Neural progenitor cell (in vitro differentiated cells): ENCODE results near the gene DLG2. TPM values are rescaled to one million over a fixed set of nuclear protein-coding genes. Genes with fewer than 3 reads are reported as not detected.

Source experiments
- DNase-seq: peaks from one replicate; pipeline ENCODE4 v3.0.0-alpha.2; 2016; ENCODE audit warnings: low spot score
- H2AFZ ChIP-seq: fragments of 200-600 bp; sonication (generic); replicated peaks from 2 replicates; pipeline ENCODE4 v1.6.1; 2016; ENCODE audit warnings: antibody characterized with exemption
- H3F3A ChIP-seq: fragments of 200-600 bp; sonication (generic); 2 replicates; pipeline ENCODE4 v1.6.1; 2016; ENCODE audit warnings: antibody characterized with exemption, low read depth
- H3K27ac ChIP-seq: fragments of 200-600 bp; sonication (generic); 2 replicates; pipeline ENCODE4 v1.5.1; 2016; ENCODE audit warnings: mild to moderate bottlenecking
- H3K27me3 ChIP-seq: fragments of 200-600 bp; sonication (generic); 2 replicates; pipeline ENCODE4 v1.6.1; 2016; ENCODE audit warnings: mild to moderate bottlenecking, moderate library complexity
- H3K36me3 ChIP-seq: fragments of 200-600 bp; sonication (generic); 2 replicates; pipeline ENCODE4 v1.5.1; 2016
- H3K4me1 ChIP-seq: fragments of 200-600 bp; sonication (generic); 2 replicates; pipeline ENCODE4 v1.6.1; 2016; ENCODE audit warnings: mixed run types
- H3K4me2 ChIP-seq: fragments of 200-600 bp; sonication (generic); 2 replicates; pipeline ENCODE4 v1.6.1; 2016
- H3K4me3 ChIP-seq: fragments of 200-600 bp; sonication (generic); 2 replicates; pipeline ENCODE4 v1.5.1; 2016
- H3K79me2 ChIP-seq: fragments of 200-600 bp; sonication (generic); 2 replicates; pipeline ENCODE4 v1.6.1; 2016; ENCODE audit warnings: low read depth
- H3K9ac ChIP-seq: fragments of 200-600 bp; sonication (generic); 2 replicates; pipeline ENCODE4 v1.6.1; 2016
- H3K9me3 ChIP-seq: fragments of 200-600 bp; sonication (generic); 2 replicates; pipeline ENCODE4 v1.5.1; 2016; ENCODE audit warnings: low read depth
- H4K20me1 ChIP-seq: fragments of 200-600 bp; sonication (generic); 2 replicates; pipeline ENCODE4 v1.6.1; 2016; ENCODE audit warnings: low read depth
- H3K27ac Mint-ChIP-seq: 3 replicates; pipeline ENCODE4 v1.8.0; 2021; ENCODE audit warnings: mixed read lengths
- H3K27me3 Mint-ChIP-seq: 2 replicates; pipeline ENCODE4 v1.8.0; 2022; ENCODE audit warnings: low read depth, mild to moderate bottlenecking, inconsistent platforms, moderate library complexity, mixed read lengths; ENCODE audit not compliant: insufficient read depth
- H3K36me3 Mint-ChIP-seq: 3 replicates; pipeline ENCODE4 v1.8.0; 2021; ENCODE audit warnings: mixed read lengths
- H3K4me1 Mint-ChIP-seq: 3 replicates; pipeline ENCODE4 v1.8.0; 2021; ENCODE audit warnings: mixed read lengths
- H3K4me3 Mint-ChIP-seq: 3 replicates; pipeline ENCODE4 v1.8.0; 2021; ENCODE audit warnings: mild to moderate bottlenecking, moderate library complexity, mixed read lengths
- H3K9me3 Mint-ChIP-seq: 3 replicates; pipeline ENCODE4 v1.8.0; 2020; ENCODE audit warnings: mixed read lengths
- CTCF ChIP-seq: fragments of 200-600 bp; sonication (generic); IDR thresholded peaks from 2 replicates; pipeline ENCODE4 v1.5.1; 2017; ENCODE audit warnings: antibody characterized with exemption, mild to moderate bottlenecking
- EZH2 ChIP-seq: fragments of 200-600 bp; sonication (generic); IDR thresholded peaks from 2 replicates; pipeline ENCODE4 v1.6.1; 2017; ENCODE audit warnings: antibody characterized with exemption, mild to moderate bottlenecking, moderate library complexity
- EZH2phosphoT487 ChIP-seq: fragments of 200-600 bp; sonication (generic); IDR thresholded peaks from 2 replicates; pipeline ENCODE4 v1.6.1; 2017; ENCODE audit warnings: antibody characterized with exemption
- total RNA-seq: library from RNA; depleted of rRNA; stranded (reverse); fragments of >200 nt; gene quantifications from 2 replicates; pipeline ENCODE4 v1.2.3, GENCODE V29; 2015; ENCODE audit warnings: low replicate concordance

Gene DLG2
- total RNA-seq, 1 donor from 2014 or later: 7.5 TPM

- no peak overlapping the region for H3K27ac Mint-ChIP-seq
Observed at GRCh38 chr11:84685976-84686375, 941.2 kb downstream of the DLG2 start.

GRCh38 chr11:84685149-84685548 is 942.0 kb downstream of the DLG2 start:
- no peak overlapping the region for H3K27ac ChIP-seq
- no peaks in the 10 kb centered on the region for H3F3A ChIP-seq
- Mint-ChIP-seq H3K36me3 (no peaks in the 10 kb centered on the region), H3K4me1 (peaks cover 23% of the 10 kb centered on the region), H3K9me3 (no peaks in the 10 kb centered on the region), H3K27me3 (peaks cover 3% of the 10 kb centered on the region), H3K27ac (no peak overlapping the region), H3K4me3 (no peak overlapping the region)
- no peak overlapping the region for H3K4me2 ChIP-seq
- no peaks in the 10 kb centered on the region for H3K9me3 ChIP-seq
- no peak for DNase-seq
- H3K4me1 ChIP-seq: peaks cover 16% of the 10 kb centered on the region
- no peaks in the 10 kb centered on the region for H3K79me2 ChIP-seq
- TF ChIP-seq EZH2 (no peak), EZH2phosphoT487 (no peak), CTCF (no peak)
- no peaks in the 10 kb centered on the region for H3K36me3 ChIP-seq
- H3K4me3 ChIP-seq: no peak overlapping the region
- no peak overlapping the region for H2AFZ ChIP-seq
- no peaks in the 10 kb centered on the region for H3K27me3 ChIP-seq
- H3K9ac ChIP-seq: no peak overlapping the region
- H4K20me1 ChIP-seq: no peaks in the 10 kb centered on the region

More at GRCh38 chr11:84685976-84686375, 941.2 kb downstream of the DLG2 start:
- Histone ChIP-seq H3K79me2 (no peaks in the 10 kb centered on the region), H3K4me3 (no peak overlapping the region), H3K36me3 (no peaks in the 10 kb centered on the region), H3K27ac (no peak overlapping the region), H3K4me2 (no peak overlapping the region), H4K20me1 (no peaks in the 10 kb centered on the region), H3K4me1 (peaks cover 16% of the 10 kb centered on the region), H3F3A (no peaks in the 10 kb centered on the region), H3K9ac (no peak overlapping the region), H3K9me3 (no peaks in the 10 kb centered on the region), H3K27me3 (no peaks in the 10 kb centered on the region), H2AFZ (no peak overlapping the region)
- no peak for DNase-seq
- no peaks in the 10 kb centered on the region for H3K9me3 Mint-ChIP-seq
- no peaks in the 10 kb centered on the region for H3K36me3 Mint-ChIP-seq
- H3K27me3 Mint-ChIP-seq: peaks cover 3% of the 10 kb centered on the region
- H3K4me3 Mint-ChIP-seq: no peak overlapping the region
- H3K4me1 Mint-ChIP-seq: peaks cover 14% of the 10 kb centered on the region
- TF ChIP-seq EZH2 (no peak), CTCF (no peak), EZH2phosphoT487 (no peak)

DNA sequence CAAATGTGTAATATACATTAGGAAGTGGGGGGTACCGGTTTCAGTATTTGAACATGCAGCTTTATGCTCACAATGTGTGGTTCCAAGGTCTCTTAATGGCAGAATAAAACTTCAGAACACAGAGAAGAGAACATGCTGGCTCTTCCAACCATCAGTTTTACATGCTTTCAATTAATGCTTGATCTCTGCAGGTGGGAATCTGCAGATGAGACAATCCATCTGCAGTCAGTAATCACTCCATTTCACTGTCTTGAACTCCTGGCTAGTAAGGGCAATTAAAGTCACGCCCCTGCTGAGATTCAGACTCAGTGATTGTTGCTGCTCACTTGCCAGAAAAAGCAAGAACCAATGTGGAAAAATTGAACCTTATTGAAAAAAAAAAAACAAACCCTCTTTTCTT is 945.7 kb downstream of the DLG2 start:
- peak; percentile 8 for DNase-seq
- Histone ChIP-seq H3K9ac (no peak overlapping the region), H3K36me3 (no peaks in the 10 kb centered on the region), H3K9me3 (no peaks in the 10 kb centered on the region), H3K4me2 (no peak overlapping the region), H3K27me3 (no peaks in the 10 kb centered on the region), H3F3A (no peaks in the 10 kb centered on the region), H3K4me1 (peaks cover 16% of the 10 kb centered on the region), H2AFZ (no peak overlapping the region), H4K20me1 (no peaks in the 10 kb centered on the region), H3K4me3 (no peak overlapping the region), H3K79me2 (no peaks in the 10 kb centered on the region), H3K27ac (no peak overlapping the region)
- no peaks in the 10 kb centered on the region for H3K36me3 Mint-ChIP-seq
- TF ChIP-seq EZH2 (no peak), CTCF (no peak), EZH2phosphoT487 (no peak)
- H3K9me3 Mint-ChIP-seq: no peaks in the 10 kb centered on the region
- H3K4me3 Mint-ChIP-seq: no peak overlapping the region
- peaks cover 3% of the 10 kb centered on the region for H3K27me3 Mint-ChIP-seq
- H3K27ac Mint-ChIP-seq: no peak overlapping the region
- peaks cover 23% of the 10 kb centered on the region for H3K4me1 Mint-ChIP-seq
